Endometrial microvascular endothelial cells (primary cell): ENCODE results near the gene ERC1. TPM values are rescaled to one million over a fixed set of nuclear protein-coding genes. Genes with fewer than 3 reads are reported as not detected.
"Not testable (repeated sequence)": the region's sequence is repeated elsewhere in the genome, so short reads cannot be mapped to it uniquely, and the experiment has no call there.

ENCODE experiments used
- in situ Hi-C: cut with HindIII; loops from 2 replicates; pipeline ENCODE4 v1.10.0; 2017; ENCODE audit warnings: low sequenced_read_pairs, low pct_unique_long_range_greater_than_20kb; ENCODE audit errors: inconsistent ontology term
- total RNA-seq: library from RNA; depleted of rRNA; stranded (reverse); fragments of >200 nt; gene quantifications from one replicate; pipeline ENCODE4 v1.2.3, GENCODE V29; 2015; ENCODE audit errors: inconsistent ontology term

The ERC1 gene
- total RNA-seq, 1 donor from 2014 or later: 13.1 TPM

- in situ Hi-C loops: not testable (repeated sequence)
Measured at GRCh38 chr12:1198854-1199253, 207.8 kb downstream of the ERC1 start.

GRCh38 chr12:1199700-1200099 lies 208.7 kb downstream of the ERC1 start:
- in situ Hi-C loops: no loop called here

GRCh38 chr12:1201030-1201429 lies 210.0 kb downstream of the ERC1 start:
- in situ Hi-C loops: no loop called here

- in situ Hi-C loops: no loop called here
Measured at GRCh38 chr12:1201886-1202285, 210.9 kb downstream of the ERC1 start.

GRCh38 chr12:1203735-1204019 lies 212.7 kb downstream of the ERC1 start:
- in situ Hi-C loops: no loop called here

GRCh38 chr12:1204581-1205121 lies 213.6 kb downstream of the ERC1 start:
- in situ Hi-C loops: no loop called here

DNA sequence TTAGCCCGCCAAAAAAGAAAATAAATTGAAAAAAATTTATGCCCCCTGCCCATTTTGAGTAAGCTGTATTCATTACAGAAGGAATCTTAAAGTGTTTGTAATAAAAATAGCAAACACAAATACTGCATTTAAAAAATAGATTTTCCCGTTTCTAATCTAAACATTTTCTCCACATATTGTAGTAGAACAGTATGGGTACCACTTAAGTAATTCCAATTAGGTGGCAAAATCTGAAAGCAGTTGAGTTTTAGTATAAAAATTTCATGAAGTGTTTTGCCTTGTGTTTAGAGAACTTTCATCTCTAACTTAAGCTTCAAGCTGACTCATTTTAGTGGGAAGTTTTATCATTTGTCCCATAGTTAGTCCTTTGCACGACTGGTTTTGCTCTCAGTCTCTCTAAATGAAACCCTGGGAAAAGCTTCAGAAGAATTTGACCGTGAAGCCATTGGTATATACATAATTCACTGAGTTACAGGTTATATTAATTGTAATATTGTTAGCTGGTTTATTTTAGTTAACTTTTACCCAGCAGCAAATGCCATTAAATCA lies 214.6 kb downstream of the ERC1 start:
- in situ Hi-C loops: no loop called here

GRCh38 chr12:1206118-1206734 lies 215.2 kb downstream of the ERC1 start:
- in situ Hi-C loops: no loop called here

- in situ Hi-C loops: no loop called here
Measured at GRCh38 chr12:1207276-1207675, 216.3 kb downstream of the ERC1 start.

GRCh38 chr12:1208719-1209118 lies 217.7 kb downstream of the ERC1 start:
- in situ Hi-C loops: not testable (repeated sequence)

GRCh38 chr12:1212526-1212925 lies 221.5 kb downstream of the ERC1 start:
- in situ Hi-C loops: no loop called here

GRCh38 chr12:1213205-1213604 lies 222.2 kb downstream of the ERC1 start:
- in situ Hi-C loops: no loop called here

- in situ Hi-C loops: no loop called here
Measured at GRCh38 chr12:1213618-1214205, 222.7 kb downstream of the ERC1 start.

- in situ Hi-C loops: no loop called here
Measured at GRCh38 chr12:1216560-1216959, 225.5 kb downstream of the ERC1 start.

DNA sequence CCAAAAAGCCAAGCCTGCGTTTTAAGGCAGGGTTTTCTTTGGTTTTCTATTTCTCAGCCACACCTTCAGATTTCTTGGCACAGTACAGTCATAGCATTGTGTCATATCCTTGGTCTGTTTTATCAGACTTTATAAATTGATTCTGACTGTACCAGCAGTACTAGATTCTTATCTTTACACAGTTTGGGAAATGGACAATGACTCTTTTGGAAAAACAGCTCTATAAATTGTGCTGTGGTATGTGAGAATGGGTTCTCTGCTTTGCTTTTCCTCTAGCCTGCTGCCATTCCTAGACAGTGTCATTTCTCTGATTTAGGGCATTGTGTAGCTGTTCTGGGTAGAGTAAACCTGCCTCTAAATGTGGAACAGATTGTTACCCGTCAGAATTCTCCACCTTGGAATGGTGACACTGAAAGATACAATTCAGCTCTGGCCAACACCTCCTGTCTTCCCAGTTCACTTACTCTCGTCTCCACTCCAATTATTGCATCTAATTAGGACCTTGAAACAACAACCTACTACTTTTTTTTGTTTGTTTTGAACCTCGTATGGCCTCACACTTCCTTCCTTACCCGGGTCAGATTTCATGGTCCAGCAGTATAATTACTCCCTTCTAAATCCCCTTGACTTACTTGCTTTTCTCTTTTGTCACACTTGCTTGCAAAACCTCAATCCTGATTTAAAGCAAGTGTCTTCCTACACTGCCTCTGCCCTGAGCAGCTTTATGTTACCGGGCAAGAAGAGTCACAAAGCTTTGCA lies 226.3 kb downstream of the ERC1 start:
- in situ Hi-C loops: no loop called here

DNA sequence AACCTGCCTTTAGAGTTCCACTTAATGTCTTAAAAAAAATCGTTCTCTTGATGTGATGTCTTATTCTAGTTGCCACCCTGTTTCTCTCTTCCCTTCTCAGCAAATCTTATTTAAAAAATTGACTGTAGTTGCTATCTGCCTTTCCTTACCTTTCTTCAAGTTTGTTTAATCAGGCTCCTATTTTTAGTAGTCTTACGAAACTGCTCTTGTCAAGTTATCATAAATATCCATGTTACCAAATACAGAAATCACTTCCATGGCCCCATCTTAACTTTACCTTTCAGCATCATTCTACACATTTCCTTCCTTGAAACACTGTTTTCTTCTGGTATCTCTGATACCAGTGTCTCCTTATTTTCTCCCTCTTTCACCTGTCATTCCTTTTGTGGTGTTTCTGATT lies 227.3 kb downstream of the ERC1 start:
- in situ Hi-C loops: no loop called here

- in situ Hi-C loops: no loop called here
Measured at GRCh38 chr12:1220127-1221092, 229.4 kb downstream of the ERC1 start.

DNA sequence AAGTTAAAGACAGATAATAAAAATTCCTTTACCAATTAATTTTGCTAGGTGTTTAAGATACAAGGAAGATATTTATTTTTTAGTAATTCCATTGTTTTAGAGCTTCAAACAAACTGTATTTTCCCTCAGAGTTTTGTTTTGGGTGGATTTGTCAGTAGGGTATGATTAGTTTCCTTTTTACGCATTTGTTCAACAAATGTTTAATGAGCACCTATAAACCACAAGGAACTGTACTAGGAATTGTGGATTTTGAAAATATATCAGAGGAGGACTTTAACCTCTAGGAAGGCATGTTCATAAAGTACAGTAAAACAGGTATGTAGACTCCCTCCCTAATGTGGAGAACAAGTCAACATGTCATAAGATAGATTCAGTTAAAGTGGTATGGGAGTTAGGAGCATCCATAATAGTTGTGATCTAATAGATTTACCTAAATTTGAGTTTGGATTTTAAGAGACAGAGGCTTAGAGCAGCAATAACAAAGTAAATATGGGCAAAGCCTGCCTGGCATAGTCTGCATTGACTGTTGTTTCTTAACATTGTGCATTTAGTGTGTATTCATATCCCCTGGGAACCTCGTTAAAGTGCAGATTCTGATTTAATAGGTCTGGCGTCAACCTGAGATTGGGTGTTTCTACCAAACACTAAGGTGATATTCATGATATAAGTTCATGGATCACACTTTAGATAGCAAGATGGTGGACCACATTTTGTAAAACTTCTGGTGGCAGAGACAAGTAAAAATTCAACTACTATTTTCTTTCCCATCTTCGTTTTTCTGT lies 232.0 kb downstream of the ERC1 start:
- in situ Hi-C loops: no loop called here
